Thoracic aorta (tissue), 2 donors: ENCODE measurements around the gene KLHL28. TPM values are rescaled to one million over a fixed set of nuclear protein-coding genes. Genes with fewer than 3 reads are reported as not detected.

ENCODE experiments used
- ATAC-seq: fragments of 150-250 bp; one replicate; pipeline ENCODE4 v1.8.0; 2017; ENCODE audit warnings: low read depth; ENCODE audit not compliant: insufficient number of reproducible peaks, low FRiP score
- DNase-seq: peaks from one replicate; pipeline ENCODE4 v3.0.0-alpha.2; 2020; ENCODE audit warnings: low spot score
- H3K27ac ChIP-seq, 2 donors: fragments of 200-600 bp; sonication (generic); 1 replicate in 1 of 2; 2 replicates in 1 of 2; pipeline ENCODE4 v1.5.1; 2016; ENCODE audit warnings: mild to moderate bottlenecking in 2 of 2, moderate library complexity in 2 of 2
- H3K27me3 ChIP-seq: fragments of 200-600 bp; sonication (generic); replicated peaks from 2 replicates; pipeline ENCODE4 v1.6.0; 2016; ENCODE audit warnings: mild to moderate bottlenecking; ENCODE audit not compliant: insufficient read depth
- H3K36me3 ChIP-seq: fragments of 200-600 bp; sonication (generic); one replicate; pipeline ENCODE4 v1.5.1; 2016
- H3K4me1 ChIP-seq, 2 donors: fragments of 200-600 bp; sonication (generic); 1 replicate in 1 of 2; 2 replicates in 1 of 2; pipeline versions ENCODE4 v1.5.1 to v1.6.0; 2016; ENCODE audit warnings: low read depth in 2 of 2, mild to moderate bottlenecking in 1 of 2; ENCODE audit not compliant: control insufficient read depth in 1 of 2
- H3K4me3 ChIP-seq: fragments of 200-600 bp; sonication (generic); 2 replicates; pipeline ENCODE4 v1.5.1; 2016; ENCODE audit warnings: mild to moderate bottlenecking
- H3K9me3 ChIP-seq: fragments of 200-600 bp; sonication (generic); 2 replicates; pipeline ENCODE4 v1.5.1; 2016
- CTCF ChIP-seq: fragments of 200-600 bp; sonication (generic); IDR thresholded peaks from one replicate; pipeline ENCODE4 v1.5.1; 2019; ENCODE audit warnings: antibody characterized with exemption
- total RNA-seq, 2 donors: library from RNA; depleted of rRNA; stranded (reverse); fragments of >200 nt; gene quantifications; one replicate each; pipeline versions ENCODE4 v1.1.0 to v1.2.3, GENCODE V29; 2016

The KLHL28 gene
- total RNA-seq, 2 donors from 2014 or later: 9.6 to 11.0 TPM

GRCh38 chr14:44963775-44964380, 2.1 kb upstream of the KLHL28 start:
- no peaks in the 10 kb centered on the region for H3K9me3 ChIP-seq
- H3K36me3 ChIP-seq: no peaks in the 10 kb centered on the region
- H3K4me3 ChIP-seq: peak overlapping the region; percentile 83
- ATAC-seq: no peak
- no peak overlapping the region for H3K27ac ChIP-seq
- peaks cover 43 to 50% of the 10 kb centered on the region in 2 donors for H3K4me1 ChIP-seq
- no peak for DNase-seq
- no peaks in the 10 kb centered on the region for H3K27me3 ChIP-seq
- no peak for TF ChIP-seq CTCF

DNA sequence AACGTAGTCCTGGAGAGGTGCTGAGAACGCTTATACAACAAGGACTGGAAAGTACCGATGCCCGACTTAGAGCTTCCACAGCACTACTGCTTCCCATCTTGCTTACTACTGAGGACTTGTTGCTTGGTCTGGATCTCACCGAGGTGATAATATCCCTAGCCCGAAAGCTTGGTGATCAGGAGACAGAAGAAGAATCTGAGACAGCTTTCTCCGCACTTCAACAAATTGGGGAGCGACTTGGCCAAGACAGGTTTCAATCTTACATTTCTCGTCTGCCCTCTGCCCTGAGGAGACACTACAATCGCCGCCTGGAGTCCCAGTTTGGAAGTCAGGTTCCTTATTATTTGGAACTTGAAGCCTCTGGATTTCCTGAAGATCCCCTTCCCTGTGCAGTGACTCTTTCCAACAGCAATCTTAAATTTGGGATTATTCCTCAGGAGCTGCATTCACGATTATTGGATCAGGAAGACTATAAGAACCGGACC, 1.3 kb upstream of the KLHL28 start:
- Histone ChIP-seq H3K9me3 (no peaks in the 10 kb centered on the region), H3K27me3 (no peaks in the 10 kb centered on the region), H3K27ac (peak overlapping the region in 1 of 2 donors; percentile 67), H3K4me1 (peaks cover 42 to 49% of the 10 kb centered on the region in 2 donors), H3K4me3 (peak overlapping the region; percentile 83), H3K36me3 (no peaks in the 10 kb centered on the region)
- DNase-seq (no peak), ATAC-seq (no peak)
- TF ChIP-seq CTCF: no peak

DNA sequence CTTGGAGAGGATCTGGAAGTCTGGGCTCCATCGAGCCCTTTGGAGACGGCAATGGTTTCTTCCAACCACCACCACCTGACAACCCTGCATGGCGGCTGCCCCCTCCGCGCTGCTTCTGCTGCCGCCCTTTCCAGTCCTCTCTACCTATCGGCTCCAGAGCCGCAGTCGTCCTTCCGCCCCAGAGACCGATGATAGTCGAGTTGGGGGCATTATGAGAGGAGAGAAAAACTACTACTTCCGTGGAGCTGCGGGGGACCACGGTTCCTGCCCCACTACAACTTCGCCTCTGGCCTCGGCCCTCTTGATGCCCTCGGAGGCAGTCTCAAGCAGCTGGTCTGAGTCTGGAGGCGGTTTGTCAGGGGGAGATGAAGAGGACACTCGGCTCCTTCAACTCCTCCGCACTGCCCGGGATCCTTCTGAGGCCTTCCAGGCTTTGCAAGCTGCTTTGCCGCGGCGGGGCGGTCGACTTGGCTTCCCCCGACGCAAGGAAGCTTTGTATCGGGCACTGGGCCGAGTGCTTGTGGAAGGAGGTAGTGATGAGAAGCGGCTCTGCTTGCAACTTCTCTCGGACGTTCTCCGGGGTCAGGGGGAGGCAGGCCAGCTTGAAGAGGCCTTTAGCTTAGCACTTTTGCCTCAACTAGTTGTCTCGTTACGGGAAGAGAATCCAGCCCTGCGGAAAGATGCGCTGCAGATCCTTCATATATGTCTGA, 742 bp upstream of the KLHL28 start:
- H3K36me3 ChIP-seq: no peaks in the 10 kb centered on the region
- H3K4me3 ChIP-seq: peak overlapping the region; percentile 83
- H3K27ac ChIP-seq: peak overlapping the region; percentile 65 to 67
- DNase-seq (peak; percentile 7), ATAC-seq (peak; percentile 30)
- H3K4me1 ChIP-seq: peaks cover 44 to 49% of the 10 kb centered on the region in 2 donors
- TF ChIP-seq CTCF: no peak
- H3K9me3 ChIP-seq: no peaks in the 10 kb centered on the region
- H3K27me3 ChIP-seq: no peaks in the 10 kb centered on the region

DNA sequence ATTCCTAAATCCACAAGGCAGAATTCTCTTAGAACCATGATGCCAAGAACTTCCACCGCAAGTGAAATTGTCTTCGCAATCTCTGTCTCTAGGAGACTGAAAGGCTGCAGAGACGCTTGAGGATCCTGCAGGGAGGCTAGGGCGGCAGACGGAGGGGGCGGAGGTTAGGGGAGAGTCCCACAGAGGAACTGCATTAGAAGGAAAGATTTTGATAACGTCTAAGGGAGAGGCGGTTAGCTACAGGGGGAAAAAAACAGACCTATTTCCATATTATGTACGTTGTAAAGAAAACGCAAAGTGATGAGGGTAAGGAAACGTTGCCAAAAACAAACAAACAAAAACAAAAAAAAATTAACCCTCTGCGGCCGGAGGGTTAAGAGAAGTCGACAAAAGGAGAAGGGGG, 595 bp downstream of the KLHL28 start:
- DNase-seq: no peak
- no peaks in the 10 kb centered on the region for H3K9me3 ChIP-seq
- H3K36me3 ChIP-seq: no peaks in the 10 kb centered on the region
- H3K27ac ChIP-seq: peak overlapping the region; percentile 84 to 85
- no peaks in the 10 kb centered on the region for H3K27me3 ChIP-seq
- TF ChIP-seq CTCF: no peak
- no peak for ATAC-seq
- H3K4me1 ChIP-seq: peaks cover 41 to 42% of the 10 kb centered on the region in 2 donors
- peak overlapping the region; percentile 83 for H3K4me3 ChIP-seq

DNA sequence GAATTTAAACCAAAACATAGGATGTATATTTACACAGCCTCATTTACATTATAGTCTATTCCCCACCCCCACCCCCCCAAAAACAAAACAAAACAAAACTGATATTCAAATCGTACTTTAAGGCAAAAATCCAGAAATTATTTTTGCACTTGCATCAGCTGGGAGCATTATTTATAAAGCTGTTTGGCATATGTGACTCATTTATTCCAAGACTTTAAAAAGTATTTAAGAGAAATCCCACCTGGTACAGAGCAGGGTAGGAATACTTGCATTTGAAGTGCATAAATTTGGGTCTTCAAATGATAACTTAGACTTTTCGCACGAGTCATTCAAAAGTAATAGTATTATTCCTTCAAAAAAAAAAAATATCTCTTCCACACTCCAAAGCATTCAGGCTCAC, 1.1 kb downstream of the KLHL28 start:
- no peak for DNase-seq
- TF ChIP-seq CTCF: no peak
- no peak for ATAC-seq
- Histone ChIP-seq H3K27ac (peak overlapping the region in 1 of 2 donors; percentile 84), H3K27me3 (no peaks in the 10 kb centered on the region), H3K36me3 (no peaks in the 10 kb centered on the region), H3K4me3 (peak overlapping the region; percentile 83), H3K4me1 (peaks cover 36 to 39% of the 10 kb centered on the region in 2 donors), H3K9me3 (no peaks in the 10 kb centered on the region)
